CD4-positive, alpha-beta memory T cell (primary cell): Measurements from ENCODE around the gene AZIN2. TPM values are rescaled to one million over a fixed set of nuclear protein-coding genes. Genes with fewer than 3 reads are reported as not detected.

ENCODE experiments used
- CTCF ChIA-PET: fragments of 350-600 bp; sonication (Branson Sonifier 250); formaldehyde crosslinking; loops from one replicate; lab custom pipeline; 2021; ENCODE audit warnings: inconsistent platforms; ENCODE audit not compliant: partially characterized antibody; lab: Charles Lee
- POLR2A ChIA-PET: fragments of 350-600 bp; sonication (Branson Sonifier 250); formaldehyde crosslinking; loops from one replicate; lab custom pipeline; 2021; ENCODE audit not compliant: partially characterized antibody; lab: Charles Lee
- DNase-seq, 5 donors: peaks; one replicate each; pipeline versions ENCODE4 v3.0.0 to v3.0.0-alpha.2; 2020 to 2022; ENCODE audit warnings: mixed read lengths in 1 of 5
- H3K27ac ChIP-seq: one replicate; pipeline ENCODE4 v1.7.0; 2013; ENCODE audit warnings: low read depth, low read length
- H3K27me3 ChIP-seq: 2 replicates; pipeline ENCODE4 v1.7.0; 2013; ENCODE audit warnings: mild to moderate bottlenecking, low read length, moderate library complexity; ENCODE audit not compliant: insufficient read depth
- H3K36me3 ChIP-seq: 2 replicates; pipeline ENCODE4 v1.7.0; 2013; ENCODE audit warnings: mild to moderate bottlenecking, low read length, moderate library complexity; ENCODE audit not compliant: insufficient read depth
- H3K4me1 ChIP-seq: 2 replicates; pipeline ENCODE4 v1.7.0; 2013; ENCODE audit warnings: mild to moderate bottlenecking, low read length, moderate library complexity; ENCODE audit not compliant: insufficient read depth
- H3K4me3 ChIP-seq, 2 donors: one replicate each; pipeline ENCODE4 v1.7.0; 2013; ENCODE audit warnings: low read length in 2 of 2, mild to moderate bottlenecking in 1 of 2
- H3K9me3 ChIP-seq, 2 donors: one replicate each; pipeline ENCODE4 v1.7.0; 2013; ENCODE audit warnings: low read length in 2 of 2, control low read depth in 1 of 2; ENCODE audit not compliant: control insufficient read depth in 1 of 2
- H3K27ac Mint-ChIP-seq, 7 donors: one replicate each; pipeline ENCODE4 v1.8.0; 2020 to 2021; ENCODE audit warnings: mixed read lengths in 7 of 7, mild to moderate bottlenecking in 6 of 7, inconsistent platforms in 3 of 7, moderate library complexity in 3 of 7
- H3K27me3 Mint-ChIP-seq, 2 donors: one replicate each; pipeline ENCODE4 v1.8.0; 2020 to 2021; ENCODE audit warnings: mixed read lengths in 2 of 2
- H3K36me3 Mint-ChIP-seq, 2 donors: one replicate each; pipeline ENCODE4 v1.8.0; 2020 to 2021; ENCODE audit warnings: mixed read lengths in 2 of 2, inconsistent platforms in 1 of 2, mild to moderate bottlenecking in 1 of 2
- H3K4me1 Mint-ChIP-seq, 4 donors: one replicate each; pipeline ENCODE4 v1.8.0; 2020 to 2021; ENCODE audit warnings: mixed read lengths in 4 of 4, mild to moderate bottlenecking in 1 of 4
- H3K4me3 Mint-ChIP-seq, 8 donors: one replicate each; pipeline ENCODE4 v1.8.0; 2020 to 2021; ENCODE audit warnings: mixed read lengths in 8 of 8, mild to moderate bottlenecking in 7 of 8, moderate library complexity in 6 of 8, inconsistent platforms in 3 of 8
- H3K9me3 Mint-ChIP-seq, 8 donors: one replicate each; pipeline ENCODE4 v1.8.0; 2020 to 2021; ENCODE audit warnings: mixed read lengths in 8 of 8, mild to moderate bottlenecking in 5 of 8, inconsistent platforms in 3 of 8, moderate library complexity in 1 of 8
- intact Hi-C: fragments of 100-400 bp; cut with micrococcal nuclease; formaldehyde crosslinking; loops from one replicate; pipeline ENCODE4 v1.15.1; 2023
- polyA plus RNA-seq, 2 donors: library from polyadenylated mRNA; unstranded; fragments of 300-500 nt; fragmentation: Illumina TruSeq; gene quantifications; one replicate each; pipeline ENCODE4 v1.2.3, GENCODE V29; 2021
- total RNA-seq, 2 experiments: library from RNA; stranded (reverse); gene quantifications; one replicate each; pipeline ENCODE4 v1.2.3, GENCODE V29; 2021

Gene AZIN2
- total and polyA plus RNA-seq, 4 experiments from 2014 or later, result 5.4 to 8.0 (median 6.8) TPM

- no peak for DNase-seq
- no peaks in the 10 kb centered on the region for H3K36me3 Mint-ChIP-seq
- no peak overlapping the region for H3K27ac Mint-ChIP-seq
- no peak overlapping the region for H3K4me3 Mint-ChIP-seq
- H3K27me3 Mint-ChIP-seq, result peaks cover 0 to 1% of the 10 kb centered on the region in 2 donors
- ChIA-PET POLR2A (interaction anchor here (0.5 kb wide), 1 partner anchor 855 kb away, joined by 3 read pairs; no protein-coding TSS in a partner anchor), CTCF (interaction anchor here (2.9 kb wide), 1 partner anchor 8 kb away, joined by 10 read pairs; no protein-coding TSS in a partner anchor)
- Histone ChIP-seq H3K27ac (no peak overlapping the region), H3K9me3 (no peaks in the 10 kb centered on the region), H3K4me3 (no peak overlapping the region), H3K4me1 (peaks cover 9% of the 10 kb centered on the region), H3K36me3 (no peaks in the 10 kb centered on the region), H3K27me3 (no peaks in the 10 kb centered on the region)
- peaks cover 5 to 14% (median 11%) of the 10 kb centered on the region in 4 donors for H3K4me1 Mint-ChIP-seq
- intact Hi-C loops, result no loop called here
- no peaks in the 10 kb centered on the region for H3K9me3 Mint-ChIP-seq
These were observed 33.1 kb upstream of the AZIN2 start for GRCh38 chr1:33047839-33048305.

GRCh38 chr1:33048426-33048825 lies 32.5 kb upstream of the AZIN2 start:
- no peaks in the 10 kb centered on the region for H3K27me3 ChIP-seq
- H3K27ac ChIP-seq, result no peak overlapping the region
- H3K9me3 ChIP-seq, result no peaks in the 10 kb centered on the region
- Mint-ChIP-seq H3K36me3 (no peaks in the 10 kb centered on the region), H3K27me3 (peaks cover 0 to 1% of the 10 kb centered on the region in 2 donors), H3K9me3 (no peaks in the 10 kb centered on the region), H3K27ac (no peak overlapping the region), H3K4me3 (no peak overlapping the region), H3K4me1 (peaks cover 5 to 14% (median 11%) of the 10 kb centered on the region in 4 donors)
- intact Hi-C loops, result no loop called here
- H3K4me3 ChIP-seq, result no peak overlapping the region
- POLR2A ChIA-PET, result interaction anchor here (1.9 kb wide), 1 partner anchor 79 kb away, joined by 4 read pairs; no protein-coding TSS in a partner anchor
- CTCF ChIA-PET, result interaction anchor here (1.0 to 2.9 kb wide), 2 partner anchors 7 to 25 kb away, joined by 3 to 10 read pairs; no protein-coding TSS in a partner anchor
- H3K4me1 ChIP-seq, result peaks cover 9% of the 10 kb centered on the region
- no peaks in the 10 kb centered on the region for H3K36me3 ChIP-seq
- no peak for DNase-seq

- Histone ChIP-seq H3K27me3 (no peaks in the 10 kb centered on the region), H3K4me1 (peaks cover 9% of the 10 kb centered on the region), H3K36me3 (no peaks in the 10 kb centered on the region), H3K27ac (no peak overlapping the region), H3K9me3 (no peaks in the 10 kb centered on the region), H3K4me3 (no peak overlapping the region)
- ChIA-PET CTCF (interaction anchor here (1.0 kb wide), 1 partner anchor 24 kb away, joined by 3 read pairs; no protein-coding TSS in a partner anchor), POLR2A (interaction anchor here (1.9 kb wide), 1 partner anchor 78 kb away, joined by 4 read pairs; no protein-coding TSS in a partner anchor)
- Mint-ChIP-seq H3K27ac (no peak overlapping the region), H3K36me3 (no peaks in the 10 kb centered on the region), H3K9me3 (no peaks in the 10 kb centered on the region), H3K4me1 (peaks cover 5 to 14% (median 11%) of the 10 kb centered on the region in 4 donors), H3K4me3 (no peak overlapping the region), H3K27me3 (peaks cover 0 to 1% of the 10 kb centered on the region in 2 donors)
- intact Hi-C loops, result no loop called here
- no peak for DNase-seq
These were observed 31.6 kb upstream of the AZIN2 start for GRCh38 chr1:33049371-33049770.

GRCh38 chr1:33050221-33051076 lies 30.5 kb upstream of the AZIN2 start:
- ChIA-PET POLR2A (interaction anchor here (1.9 kb wide), 1 partner anchor 77 kb away, joined by 4 read pairs; no protein-coding TSS in a partner anchor), CTCF (no interaction called here)
- Mint-ChIP-seq H3K27ac (no peak overlapping the region), H3K36me3 (no peaks in the 10 kb centered on the region), H3K9me3 (no peaks in the 10 kb centered on the region), H3K4me1 (peaks cover 7 to 13% (median 9%) of the 10 kb centered on the region in 4 donors), H3K27me3 (peaks cover 0 to 1% of the 10 kb centered on the region in 2 donors), H3K4me3 (no peak overlapping the region)
- DNase-seq, result no peak
- Histone ChIP-seq H3K4me3 (no peak overlapping the region), H3K27ac (no peak overlapping the region), H3K27me3 (no peaks in the 10 kb centered on the region), H3K9me3 (no peaks in the 10 kb centered on the region), H3K36me3 (no peaks in the 10 kb centered on the region), H3K4me1 (peaks cover 6% of the 10 kb centered on the region)
- intact Hi-C loops, result no loop called here

GRCh38 chr1:33055210-33056008 lies 25.5 kb upstream of the AZIN2 start:
- peaks cover 0 to 4% (median under 1%) of the 10 kb centered on the region in 8 donors for H3K9me3 Mint-ChIP-seq
- Histone ChIP-seq H3K4me3 (no peak overlapping the region), H3K4me1 (no peaks in the 10 kb centered on the region), H3K36me3 (no peaks in the 10 kb centered on the region), H3K27ac (no peak overlapping the region), H3K27me3 (no peaks in the 10 kb centered on the region), H3K9me3 (no peaks in the 10 kb centered on the region)
- ChIA-PET CTCF (interaction anchor here (1.0 to 6.2 kb wide), 19 partner anchors 8 to 157 kb away, joined by 3 to 112 read pairs (median 5); partner anchors contain the start of gene RNF19B), POLR2A (interaction anchor here (1.0 kb wide), 1 partner anchor 38 kb away, joined by 3 read pairs; no protein-coding TSS in a partner anchor)
- intact Hi-C loops, result loop anchor here (1.0 to 2.0 kb wide), 2 partner anchors 122 to 131 kb away; no protein-coding TSS in a partner anchor
- no peaks in the 10 kb centered on the region for H3K36me3 Mint-ChIP-seq
- peak; percentile 30 to 45 (median 32) for DNase-seq
- H3K27ac Mint-ChIP-seq, result peak overlapping the region in 2 of 7 donors; percentile 31 to 83
- no peaks in the 10 kb centered on the region for H3K27me3 Mint-ChIP-seq
- H3K4me1 Mint-ChIP-seq, result peaks cover 0 to 9% (median 4%) of the 10 kb centered on the region in 4 donors
- no peak overlapping the region for H3K4me3 Mint-ChIP-seq

- Histone ChIP-seq H3K9me3 (no peaks in the 10 kb centered on the region), H3K27me3 (no peaks in the 10 kb centered on the region), H3K27ac (no peak overlapping the region), H3K4me3 (no peak overlapping the region), H3K36me3 (no peaks in the 10 kb centered on the region), H3K4me1 (no peaks in the 10 kb centered on the region)
- CTCF ChIA-PET, result interaction anchor here (0.7 to 6.2 kb wide), 9 partner anchors 9 to 765 kb away, joined by 3 to 112 read pairs (median 4); partner anchors contain the start of gene HDAC1
- Mint-ChIP-seq H3K27ac (peak overlapping the region in 1 of 7 donors; percentile 22), H3K4me3 (no peak overlapping the region), H3K36me3 (no peaks in the 10 kb centered on the region), H3K4me1 (peaks cover 0 to 9% (median 4%) of the 10 kb centered on the region in 4 donors), H3K27me3 (peaks cover 0 to 2% of the 10 kb centered on the region in 2 donors), H3K9me3 (peaks cover 0 to 13% (median 5%) of the 10 kb centered on the region in 8 donors)
- intact Hi-C loops, result no loop called here
- DNase-seq, result no peak
- POLR2A ChIA-PET, result interaction anchor here (1.0 kb wide), 1 partner anchor 93 kb away, joined by 3 read pairs; no protein-coding TSS in a partner anchor
These were observed 24.5 kb upstream of the AZIN2 start for GRCh38 chr1:33056426-33056825.
